Left ventricle myocardium superior (tissue), 1 donor: ENCODE data around the gene KCNK17. TPM values are rescaled to one million over a fixed set of nuclear protein-coding genes. Genes with fewer than 3 reads are reported as not detected.

Experiments
- ATAC-seq: fragments of 200-7000 bp; cut with Tn5 transposase; one replicate; pipeline ENCODE4 v1.9.1; 2020; ENCODE audit warnings: mild to moderate bottlenecking, moderate library complexity
- DNase-seq: peaks from one replicate; pipeline ENCODE4 v3.0.0-alpha.2; 2020
- intact Hi-C: fragments of 100-400 bp; cut with micrococcal nuclease; formaldehyde crosslinking; loops from one replicate; pipeline ENCODE4 v1.11.0; 2022
- total RNA-seq: library from RNA; stranded (reverse); fragmentation: NEBNext Ultra II Directional; extraction: Animal tissue kit (Norgen Biotek cat#: 25700); gene quantifications from one replicate; pipeline ENCODE4 v1.2.1, GENCODE V29; 2021
- donor health status: DM: no; HTN: yes; CAD: no; lungs with severe emphysema.

The KCNK17 gene
- total RNA-seq, 1 donor from 2014 or later: not detected

DNA sequence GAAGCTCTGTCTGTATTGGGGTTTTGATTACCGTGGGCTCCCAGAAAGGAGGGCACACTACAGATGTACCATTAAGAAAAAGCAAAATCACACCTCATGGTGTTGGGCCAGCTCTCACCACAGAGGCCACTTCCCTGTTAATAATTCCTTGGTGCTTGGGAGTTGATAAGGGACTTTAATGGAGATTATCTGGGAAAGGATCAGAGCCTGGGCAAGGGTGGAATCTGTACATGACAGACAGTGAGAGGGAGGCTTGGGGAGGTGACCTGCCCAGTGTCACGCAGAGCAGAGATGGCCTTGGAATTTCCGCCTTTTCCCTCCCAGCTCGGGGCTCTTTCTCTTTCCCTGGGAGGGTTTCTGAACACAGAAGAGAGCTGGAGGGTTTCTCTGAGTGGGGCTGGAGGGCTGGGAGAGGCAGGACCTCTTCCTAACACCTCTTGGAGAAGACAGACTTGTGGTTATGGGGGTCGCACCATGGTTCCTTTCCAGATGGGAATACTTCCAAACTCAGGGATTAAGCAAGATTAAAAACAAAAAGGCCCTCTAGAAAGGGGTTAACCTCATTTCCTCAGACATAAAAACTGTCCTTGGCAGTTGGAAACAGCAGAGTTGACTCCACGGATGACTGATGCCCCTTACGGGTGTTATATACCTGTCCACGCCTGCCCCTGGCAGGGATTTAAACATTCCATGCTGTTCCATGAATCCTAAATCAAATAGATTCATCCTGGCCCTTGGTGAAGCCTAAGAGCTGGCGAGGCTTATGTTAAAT, 25.1 kb upstream of the KCNK17 start:
- intact Hi-C loops: no loop called here
- no peak for DNase-seq

DNA sequence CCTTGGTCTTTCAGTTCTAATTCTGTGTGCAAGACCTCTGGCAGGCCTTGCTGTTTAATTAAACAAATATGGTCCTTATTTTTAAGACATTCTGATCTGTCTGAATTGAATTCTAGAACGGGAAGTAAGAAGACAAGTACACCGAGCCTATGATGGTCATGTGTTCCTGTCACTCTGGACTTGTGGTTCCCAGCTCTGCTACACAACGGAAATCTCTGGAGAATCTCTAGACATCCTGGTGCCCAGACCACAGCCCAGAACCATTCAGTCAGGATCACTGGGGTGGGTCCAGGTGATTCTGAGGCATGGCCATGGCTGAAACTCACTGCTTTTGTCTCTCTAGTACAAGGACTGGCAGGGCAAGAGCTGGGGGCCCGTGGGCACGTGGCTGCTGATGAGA, 24.2 kb upstream of the KCNK17 start:
- no peak for ATAC-seq
- intact Hi-C loops: no loop called here
- DNase-seq: no peak

More for the DNA sequence above, 25.1 kb upstream of the KCNK17 start:
- no peak for ATAC-seq

DNA sequence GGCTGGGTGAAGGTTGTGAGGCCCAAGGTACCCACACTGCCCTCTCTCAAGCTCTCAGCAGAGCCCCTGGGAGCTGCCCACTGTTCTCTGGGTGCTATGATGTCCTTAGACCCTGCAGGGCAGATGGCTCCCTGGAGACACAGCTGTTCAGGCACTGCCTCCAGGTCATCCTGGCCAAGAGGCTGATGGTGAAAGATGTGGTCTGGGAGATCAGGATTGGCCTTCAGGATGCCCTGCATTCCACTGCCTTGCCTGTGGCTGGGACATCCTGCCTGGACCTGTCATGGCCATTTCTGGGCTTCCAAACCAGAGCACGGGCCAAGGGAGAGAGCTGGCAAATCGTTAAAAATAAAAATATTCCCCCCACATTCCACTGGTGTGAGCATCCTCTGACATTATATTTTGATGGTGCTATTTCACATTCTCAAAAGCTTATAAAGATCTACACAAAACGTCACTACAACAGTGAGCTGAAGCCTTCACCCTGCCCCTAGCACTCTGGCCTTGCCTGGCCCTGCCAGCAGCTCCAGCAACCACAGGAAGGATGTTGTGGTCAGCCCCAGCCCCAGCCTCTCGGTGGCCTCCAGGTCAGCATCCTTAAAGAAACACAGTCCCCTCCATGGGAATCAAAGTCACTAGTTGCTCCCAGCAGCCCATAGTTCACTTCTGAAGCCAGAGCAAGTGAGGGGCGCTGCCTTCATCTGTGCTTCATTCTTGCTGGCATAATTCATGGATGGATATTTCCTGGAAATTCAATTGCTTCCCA, 21.7 kb upstream of the KCNK17 start:
- intact Hi-C loops: no loop called here
- no peak for ATAC-seq
- no peak for DNase-seq

- intact Hi-C loops: no loop called here
- DNase-seq (no peak), ATAC-seq (no peak)
Measured at GRCh38 chr6:39333644-39334438, 19.6 kb upstream of the KCNK17 start.

DNA sequence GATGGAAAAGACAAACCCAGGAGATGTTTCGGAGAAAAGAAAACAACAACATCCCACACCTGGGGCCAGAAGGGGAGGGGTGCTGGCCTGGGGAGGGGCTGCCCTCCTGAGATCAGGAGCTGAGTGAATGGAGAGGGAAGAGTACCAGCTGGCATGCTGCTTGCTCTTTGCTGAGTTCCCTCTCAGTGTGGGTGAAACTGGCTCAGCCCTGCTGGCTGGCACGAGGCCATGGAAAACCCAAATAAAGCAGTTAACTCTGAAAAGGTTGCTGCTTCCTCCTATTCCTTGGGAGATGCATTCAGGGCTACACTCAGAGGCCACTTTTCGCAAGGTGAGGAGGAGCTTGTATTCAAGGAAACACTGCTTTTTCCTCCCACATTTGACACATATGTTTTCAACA, 16.3 kb upstream of the KCNK17 start:
- ATAC-seq (peak; percentile 58), DNase-seq (peak; percentile 57)
- intact Hi-C loops: loop anchor here (2.0 kb wide), 1 partner anchor 60 kb away; no protein-coding TSS in a partner anchor

- intact Hi-C loops: loop anchor here (2.0 kb wide), 1 partner anchor 61 kb away; no protein-coding TSS in a partner anchor
- ATAC-seq (peak; percentile 74), DNase-seq (no peak)
Measured at GRCh38 chr6:39330057-39330456, 15.8 kb upstream of the KCNK17 start.

DNA sequence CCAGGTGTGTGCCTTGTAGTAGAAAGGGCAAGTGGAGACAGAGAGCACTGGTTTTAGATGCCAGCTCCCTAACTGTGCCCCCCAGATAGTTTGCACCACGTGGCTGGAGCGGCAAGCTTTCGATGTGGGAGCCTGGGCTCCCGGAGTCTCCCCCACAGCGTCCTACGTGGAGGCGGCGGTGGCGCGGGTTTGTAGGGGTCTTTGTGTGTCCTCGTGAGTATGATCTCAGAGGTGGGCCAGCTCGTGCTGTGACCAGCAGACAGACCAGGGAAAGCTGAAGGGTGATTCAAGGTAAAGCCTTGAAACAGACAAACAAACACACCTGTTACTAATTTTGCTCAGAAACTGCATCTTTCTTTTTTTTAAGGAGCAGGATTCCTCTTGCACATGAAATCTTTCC, 13.8 kb upstream of the KCNK17 start:
- intact Hi-C loops: no loop called here
- DNase-seq (no peak), ATAC-seq (no peak)

- intact Hi-C loops: no loop called here
- ATAC-seq (no peak), DNase-seq (no peak)
Measured at GRCh38 chr6:39327507-39327906, 13.3 kb upstream of the KCNK17 start.

- no peak for ATAC-seq
- intact Hi-C loops: no loop called here
- no peak for DNase-seq
Measured at GRCh38 chr6:39322306-39322850, 8.2 kb upstream of the KCNK17 start, which contains the start of gene KCNK16. Gene KCNK16 (minus strand): TSS chr6:39322702. CDS start chr6:39322540, 162 bp downstream.

- intact Hi-C loops: no loop called here
- ATAC-seq: no peak
Measured at GRCh38 chr6:39321761-39322160, 7.5 kb upstream of the KCNK17 start.

DNA sequence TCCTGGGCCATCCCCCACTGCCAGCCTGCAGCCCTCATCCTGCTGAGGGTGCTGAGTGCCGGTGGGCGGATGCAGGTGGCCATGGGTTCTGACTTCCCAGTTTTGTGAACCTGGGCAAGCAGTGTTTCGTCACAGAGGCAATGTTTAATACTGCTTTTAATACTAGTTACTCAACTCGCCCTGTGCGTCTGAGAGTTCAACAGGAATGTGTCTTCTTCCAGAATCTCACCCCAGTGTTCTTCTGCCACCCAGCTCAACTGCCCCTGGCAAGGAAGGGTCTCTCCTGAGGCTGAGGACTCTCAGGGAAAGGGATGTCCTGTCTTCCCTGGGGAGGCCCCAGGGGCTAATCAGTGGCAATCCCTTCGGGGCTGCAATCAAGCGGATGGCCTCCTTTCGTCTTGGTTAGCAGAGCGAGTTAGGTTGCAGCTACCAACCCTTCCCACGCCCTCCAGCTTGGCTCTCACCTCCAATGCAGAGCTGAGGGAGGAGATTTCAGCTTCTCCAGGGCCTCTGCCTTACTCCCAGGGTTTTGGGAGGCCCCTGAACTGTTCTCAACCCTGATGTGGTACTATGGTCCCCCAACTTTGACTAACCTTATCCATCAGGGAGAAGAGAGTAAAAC, 6.3 kb upstream of the KCNK17 start:
- intact Hi-C loops: no loop called here
- ATAC-seq (no peak), DNase-seq (no peak)

More at GRCh38 chr6:39321761-39322160, 7.5 kb upstream of the KCNK17 start:
- DNase-seq: no peak

DNA sequence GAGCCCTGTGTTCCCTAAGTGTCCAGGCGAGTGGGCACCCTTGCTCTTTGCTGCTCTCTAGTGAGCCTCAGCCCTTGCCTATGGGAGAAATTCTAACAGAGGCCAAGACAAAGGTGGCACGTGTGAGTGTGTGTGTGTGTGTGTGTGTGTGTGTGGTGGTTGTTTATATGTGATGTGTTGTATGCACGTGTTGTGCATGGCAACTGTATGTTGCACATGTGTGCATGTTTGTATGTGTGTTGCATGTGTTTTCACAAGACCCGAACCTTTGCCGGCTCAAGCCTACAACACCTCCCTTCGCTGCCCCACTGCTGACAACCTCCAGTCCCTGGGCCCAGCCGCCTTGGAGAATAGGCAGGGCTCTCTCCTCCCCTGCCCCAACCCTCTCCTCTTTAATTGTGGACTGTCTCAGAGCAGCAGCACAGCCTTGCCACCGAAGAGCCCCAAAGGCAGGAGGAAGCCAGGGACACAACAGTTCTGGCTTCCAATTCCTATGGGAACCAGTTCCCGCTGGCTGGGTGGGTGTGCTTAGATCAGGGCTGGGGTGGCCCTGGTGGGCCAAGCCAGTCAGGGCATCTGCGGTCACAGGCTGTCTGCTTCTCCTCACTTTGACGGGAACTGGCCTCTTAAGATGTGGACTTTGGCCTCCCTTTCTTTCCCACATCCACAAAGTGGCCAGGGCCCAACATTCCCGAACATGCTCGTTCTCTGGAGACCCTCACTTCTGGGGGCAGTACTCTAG, 5.6 kb upstream of the KCNK17 start:
- intact Hi-C loops: no loop called here
- ATAC-seq (peak; percentile 41), DNase-seq (no peak)

DNA sequence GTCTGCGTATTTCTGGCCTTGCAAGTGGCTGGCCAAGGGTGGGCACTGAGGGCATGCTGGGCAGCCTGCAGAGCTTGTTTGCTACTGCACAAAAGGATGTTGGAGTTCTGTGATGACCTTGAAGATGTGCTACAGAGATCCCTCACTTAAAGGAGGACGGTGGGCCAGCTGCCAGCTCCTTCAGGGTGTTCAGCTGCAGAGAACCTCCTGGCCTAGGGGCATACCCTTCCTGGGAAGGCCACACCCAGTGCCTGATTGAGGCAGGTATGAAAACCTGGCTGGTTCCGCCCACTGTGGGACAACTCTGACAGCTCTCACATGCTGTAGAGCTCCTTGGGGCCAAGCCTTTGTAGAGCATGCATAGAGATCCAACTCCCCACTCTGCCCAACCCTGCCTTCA, 3.0 kb upstream of the KCNK17 start:
- ATAC-seq (no peak), DNase-seq (no peak)
- intact Hi-C loops: no loop called here

- DNase-seq: no peak
- intact Hi-C loops: no loop called here
- ATAC-seq: peak; percentile 8
Measured at GRCh38 chr6:39313526-39314272, 520 bp downstream of the KCNK17 start.

- intact Hi-C loops: no loop called here
- peak; percentile 52 for DNase-seq
- ATAC-seq: peak; percentile 28
Measured at GRCh38 chr6:39312912-39313525, 1.2 kb downstream of the KCNK17 start.

- intact Hi-C loops: no loop called here
- ATAC-seq (no peak), DNase-seq (no peak)
Measured at GRCh38 chr6:39310542-39310941, 3.7 kb downstream of the KCNK17 start.

DNA sequence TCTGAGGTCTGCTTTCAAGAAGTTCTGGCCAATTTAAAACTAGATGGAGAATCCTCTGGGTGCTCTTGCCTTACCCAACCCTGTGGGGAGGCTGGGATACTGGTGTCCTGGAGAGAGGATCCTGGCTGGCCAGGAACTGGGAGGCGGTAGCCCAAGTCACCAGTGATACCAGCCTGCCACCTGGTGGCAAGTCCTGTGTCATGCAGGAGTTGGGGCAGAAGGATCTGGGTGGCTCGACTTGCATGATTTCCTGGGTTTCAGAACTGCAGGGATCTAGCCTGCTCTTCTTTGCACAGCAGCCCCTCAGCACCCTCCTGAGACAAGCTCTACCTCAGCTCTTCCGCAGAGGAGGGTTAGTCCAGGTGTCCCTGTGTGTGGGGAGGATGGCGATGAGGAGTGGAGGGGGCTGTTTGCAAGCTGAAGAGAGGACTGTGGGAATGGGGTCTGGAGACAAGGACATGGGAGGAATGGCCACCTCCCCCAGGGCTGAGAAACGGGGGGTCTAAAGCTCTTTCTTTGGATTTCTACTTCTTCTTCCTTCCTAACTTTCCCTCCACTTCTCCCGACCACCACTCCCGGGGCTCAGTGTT, 4.2 kb downstream of the KCNK17 start:
- ATAC-seq (peak; percentile 77), DNase-seq (peak; percentile 79)
- intact Hi-C loops: loop anchor here (10.0 kb wide), 2 partner anchors 335 to 435 kb away; no protein-coding TSS in a partner anchor
